HTR-8/SVneo (cell line): Measurements from ENCODE around the gene SON.
"Not testable (repeated sequence)": the region's sequence is repeated elsewhere in the genome, so short reads cannot be mapped to it uniquely, and the experiment has no call there.

Experiments used
- DNase-seq: peaks from one replicate; pipeline ENCODE4 v3.0.0; 2011; ENCODE audit warnings: low spot score, mixed read lengths; ENCODE audit not compliant: insufficient read length
- FAIRE-seq: peaks from 2 replicates; lab custom pipeline; 2011; peaks lifted over from hg19 to GRCh38; lab: Jason Lieb, UNC

Gene SON

DNA sequence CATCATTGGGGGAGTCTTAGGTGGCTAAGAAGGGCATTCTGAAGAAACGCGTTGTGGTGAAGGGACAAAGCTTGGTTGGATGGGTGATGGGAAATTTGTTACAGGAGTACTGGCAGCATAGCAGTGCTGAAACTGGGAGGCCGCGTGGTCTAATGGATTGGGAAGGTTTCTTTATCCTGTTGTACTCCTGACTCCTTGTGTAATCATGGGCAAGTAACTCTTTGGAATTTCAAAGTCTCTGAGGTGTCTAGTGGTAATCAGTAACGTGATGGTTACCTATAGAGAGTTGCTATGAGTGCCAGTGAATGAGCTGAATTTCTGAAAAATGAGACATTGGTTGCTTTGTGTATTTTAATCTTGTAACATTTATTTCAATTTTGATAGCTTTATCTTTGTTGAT lies 27.2 kb downstream of the SON start:
- FAIRE-seq (no peak), DNase-seq (no peak)

DNA sequence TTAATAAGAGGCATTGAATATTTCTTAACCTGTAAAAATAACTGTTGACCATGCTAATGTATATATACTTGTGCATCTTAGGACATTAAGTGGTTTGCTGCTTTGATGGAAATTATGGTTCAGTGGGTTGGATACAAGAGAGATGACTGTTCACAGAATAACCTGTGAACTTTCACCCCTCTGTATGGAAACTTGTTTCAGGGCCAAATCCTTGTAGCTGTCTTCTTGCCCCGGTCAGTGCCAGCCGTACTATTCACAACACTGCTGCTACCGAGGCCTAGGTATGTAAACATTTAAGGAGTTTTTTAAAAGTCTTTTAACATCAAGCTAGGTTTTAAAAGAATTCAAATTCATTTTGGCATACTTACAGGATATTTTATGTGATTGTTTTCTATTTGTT lies 29.5 kb downstream of the SON start:
- FAIRE-seq = no peak

GRCh38 chr21:33576741-33577141 lies 33.9 kb downstream of the SON start:
- FAIRE-seq, DNase-seq: not testable (repeated sequence)

More for the DNA sequence above, 29.5 kb downstream of the SON start:
- DNase-seq = no peak

- no peak for DNase-seq
- no peak for FAIRE-seq
These were observed 35.4 kb downstream of the SON start for GRCh38 chr21:33578214-33578613.

- DNase-seq = no peak
- FAIRE-seq = no peak
These were observed 36.2 kb downstream of the SON start for GRCh38 chr21:33578959-33579542.

DNA sequence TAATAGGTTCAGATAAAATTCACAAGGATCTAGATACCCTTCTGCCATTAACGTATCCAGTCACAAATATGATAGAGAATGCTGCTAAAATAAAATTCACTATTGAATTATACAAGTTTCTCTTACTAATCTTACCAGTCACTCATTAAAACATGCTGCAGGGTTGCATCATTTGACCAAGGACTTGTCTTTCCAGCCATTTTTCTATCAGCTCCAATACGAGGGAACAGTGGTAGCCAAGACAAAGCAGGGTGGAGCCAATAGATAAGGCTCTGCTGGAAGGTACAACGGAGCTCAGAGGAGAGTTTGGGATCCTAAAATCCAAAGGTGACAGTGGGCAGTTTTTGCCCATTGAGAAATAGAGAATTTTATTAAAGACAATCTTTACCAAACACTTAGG lies 41.6 kb downstream of the SON start:
- DNase-seq = no peak
- no peak for FAIRE-seq

GRCh38 chr21:33586927-33587326 lies 44.1 kb downstream of the SON start:
- FAIRE-seq = no peak
- no peak for DNase-seq

DNA sequence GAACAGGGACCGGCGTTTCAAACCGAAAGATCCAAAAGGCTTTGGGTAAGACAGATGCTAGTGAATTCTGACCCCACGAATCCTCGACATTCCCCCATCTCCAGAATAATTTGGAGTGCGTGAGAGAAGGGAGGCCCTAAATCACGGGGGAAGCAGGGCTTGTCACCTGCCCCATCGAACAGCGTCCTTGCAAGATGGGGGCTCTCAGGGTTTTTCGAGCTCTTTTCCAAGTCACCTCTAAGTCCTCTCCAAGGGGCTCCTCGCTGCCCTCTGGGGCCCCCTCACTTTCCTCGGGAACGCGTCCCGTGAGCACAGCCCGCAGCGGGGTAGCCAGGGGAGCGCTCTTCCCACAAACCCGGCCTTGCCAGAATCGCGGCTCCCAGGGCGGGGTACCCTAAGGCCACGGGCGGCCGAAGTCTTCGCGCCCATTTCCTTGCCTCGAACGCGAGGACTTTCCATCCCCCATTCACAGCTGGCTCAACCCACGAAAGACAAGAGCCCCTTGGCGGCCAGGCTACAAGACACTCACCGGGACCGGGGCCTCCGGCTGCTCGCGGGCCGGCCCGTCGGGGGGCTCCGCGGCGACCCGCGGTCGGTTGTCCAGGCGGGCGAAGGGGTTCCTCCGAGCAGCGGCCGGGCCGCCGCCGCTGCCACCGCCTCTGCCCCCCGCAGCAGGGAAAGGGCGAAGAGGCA lies 45.1 kb downstream of the SON start:
- DNase-seq = peak; percentile 26
- no peak for FAIRE-seq

DNA sequence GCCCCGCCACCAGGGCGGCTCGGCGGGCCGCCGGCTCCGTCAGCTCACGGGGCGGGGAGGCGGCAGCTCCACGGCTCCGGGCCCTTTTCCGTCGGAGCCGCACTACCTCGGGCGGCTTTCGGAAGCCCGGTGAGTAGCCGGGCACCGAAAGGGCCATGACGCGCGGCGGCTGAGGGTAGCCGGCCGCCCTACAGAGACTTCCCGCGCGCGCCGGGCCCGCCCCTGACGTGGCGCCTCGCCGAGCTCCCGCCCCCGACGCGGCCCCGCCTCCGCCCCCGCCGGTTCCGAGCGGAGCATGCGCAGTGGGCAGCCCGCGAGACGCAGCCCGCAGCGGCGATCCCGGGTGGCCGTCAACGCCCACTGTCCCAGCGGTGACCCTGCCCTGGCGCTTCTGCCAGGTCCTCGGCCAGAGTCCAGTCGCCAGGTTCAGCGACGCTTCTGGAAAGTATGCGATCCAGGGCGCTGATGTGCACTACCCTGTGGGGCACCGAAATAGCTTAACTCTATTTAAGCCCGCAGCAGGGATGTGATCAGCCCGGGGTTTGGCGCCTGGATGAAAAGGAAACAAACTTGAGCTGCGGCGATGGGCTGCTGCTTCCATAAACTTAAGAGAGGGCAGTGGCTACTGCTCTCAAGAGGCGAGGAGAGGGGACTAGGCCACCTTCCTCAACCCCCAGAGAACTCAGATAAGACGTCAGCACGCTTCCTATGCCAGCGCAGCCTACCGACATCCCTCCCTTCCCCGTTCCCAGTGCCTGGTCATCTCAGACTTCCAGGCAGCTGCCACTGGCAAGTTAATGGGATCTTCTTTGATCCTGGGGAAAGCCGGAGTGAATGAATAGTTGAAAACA lies 45.9 kb downstream of the SON start, which contains the start of gene DONSON:
TSS of gene DONSON (minus strand) at position 200 of the 851 bp plus-strand sequence. CDS start at position 157, 43 bp downstream.
- DNase-seq (peak; percentile 95), FAIRE-seq (peak; percentile 97)

GRCh38 chr21:33598051-33598450 lies 55.2 kb downstream of the SON start:
- FAIRE-seq = no peak
- no peak for DNase-seq

DNA sequence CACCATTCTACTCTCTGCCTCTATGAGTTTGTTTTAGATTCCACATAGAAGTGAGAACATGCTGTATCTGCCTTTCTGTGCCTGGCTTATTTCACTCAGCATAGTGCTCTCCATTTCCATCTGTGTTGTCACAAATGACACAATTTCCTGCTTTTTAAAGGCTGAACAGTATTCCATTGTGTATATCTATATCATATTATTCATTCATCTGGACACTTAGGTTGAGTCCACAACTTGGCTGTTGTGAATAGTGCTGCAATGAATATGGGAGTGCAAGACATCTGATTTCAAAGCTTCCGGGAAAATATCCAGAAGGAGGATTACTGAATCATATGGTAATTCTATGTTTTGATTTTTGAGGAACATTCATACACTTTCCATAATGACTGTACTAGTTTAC lies 65.7 kb downstream of the SON start:
- DNase-seq (no peak), FAIRE-seq (no peak)

GRCh38 chr21:33611006-33611744 lies 68.3 kb downstream of the SON start:
- DNase-seq (no peak), FAIRE-seq (no peak)

GRCh38 chr21:33617565-33617964 lies 74.7 kb downstream of the SON start:
- FAIRE-seq, DNase-seq: not testable (repeated sequence)

DNA sequence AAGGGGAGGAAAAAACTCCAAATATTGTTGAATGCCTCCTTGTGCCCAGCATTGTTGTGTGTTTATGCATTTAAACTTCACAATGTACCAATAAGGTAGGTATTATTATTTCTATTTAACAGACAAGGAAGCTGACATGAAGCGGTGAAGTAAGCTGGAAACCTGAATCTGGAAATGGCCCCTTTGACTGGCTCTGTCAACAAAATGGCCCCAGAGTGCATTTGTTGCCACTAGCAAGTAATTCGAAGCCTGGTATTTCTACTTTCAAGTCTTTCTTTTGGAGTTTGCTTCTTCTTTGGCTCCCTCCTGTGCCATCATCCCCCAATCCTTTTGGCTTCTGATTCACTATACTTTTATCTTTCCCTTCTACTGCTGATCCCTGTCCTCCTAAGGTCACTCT lies 75.6 kb downstream of the SON start:
- FAIRE-seq (no peak), DNase-seq (no peak)

DNA sequence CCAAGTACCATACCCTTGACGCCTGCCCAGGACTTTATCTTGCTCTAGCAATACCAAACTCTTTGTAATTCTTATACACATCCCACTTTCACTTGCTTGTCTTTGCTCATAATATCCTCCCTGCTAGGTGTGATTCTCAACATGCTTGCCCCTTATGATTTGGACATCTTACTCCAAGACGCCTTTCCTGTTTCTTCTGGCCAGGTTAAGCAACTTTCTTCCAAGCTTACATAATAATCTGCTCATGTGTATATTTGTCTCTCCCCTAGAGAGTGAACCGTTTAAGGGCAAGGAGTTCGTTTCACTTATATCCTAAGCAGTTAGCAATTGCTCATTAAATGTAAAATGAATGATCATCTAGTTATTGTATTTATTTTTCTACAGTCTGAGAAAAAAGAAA lies 76.9 kb downstream of the SON start:
- DNase-seq (no peak), FAIRE-seq (no peak)

GRCh38 chr21:33622253-33622652 lies 79.4 kb downstream of the SON start:
- DNase-seq (no peak), FAIRE-seq (no peak)

DNA sequence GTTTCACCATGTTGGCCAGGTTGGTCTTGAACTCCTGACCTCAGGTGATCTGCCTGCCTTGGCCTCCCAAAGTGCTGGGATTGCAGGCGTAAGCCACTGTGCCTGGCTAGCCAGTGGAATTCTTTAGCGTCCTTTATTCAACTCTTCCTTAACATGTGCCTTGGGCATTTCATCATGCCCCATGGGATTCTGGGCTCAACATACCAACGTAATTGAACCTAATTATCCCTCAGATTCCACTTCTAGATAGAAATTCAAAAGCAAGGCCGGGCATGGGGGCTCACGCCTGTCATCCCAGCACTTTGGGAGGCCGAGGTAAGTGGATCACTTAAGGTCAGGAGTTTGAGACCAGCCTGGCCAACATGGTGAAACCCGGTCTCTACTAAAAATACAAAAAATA lies 83.3 kb downstream of the SON start:
- not testable (repeated sequence) for DNase-seq, FAIRE-seq
